Mesenchymal stem cell (in vitro differentiated cells and primary cell): Measurements from ENCODE around the gene ASPM.

Source experiments
- DNase-seq: peaks from one replicate; pipeline ENCODE4 v3.0.0-alpha.2; 2013
- H2AFZ ChIP-seq: one replicate; pipeline ENCODE4 v1.6.1; 2013; ENCODE audit warnings: low read depth, mild to moderate bottlenecking, control low read depth, inconsistent platforms, low read length, moderate library complexity
- H2AK5ac ChIP-seq: 2 replicates; pipeline ENCODE4 v1.6.1; 2013; ENCODE audit warnings: low read length, moderate library complexity, mild to moderate bottlenecking, inconsistent platforms; ENCODE audit not compliant: severe bottlenecking
- H2BK120ac ChIP-seq: one replicate; pipeline ENCODE4 v1.6.1; 2013; ENCODE audit warnings: low read depth, mild to moderate bottlenecking, inconsistent platforms, low read length, moderate library complexity
- H2BK12ac ChIP-seq, 2 experiments: one replicate each; pipeline ENCODE4 v1.6.1; 2013; ENCODE audit warnings: inconsistent platforms in 2 of 2, low read length in 2 of 2, mild to moderate bottlenecking in 2 of 2, moderate library complexity in 2 of 2, control low read depth in 1 of 2
- H2BK15ac ChIP-seq: one replicate; pipeline ENCODE4 v1.6.1; 2013; ENCODE audit warnings: mild to moderate bottlenecking, low read depth, inconsistent platforms; ENCODE audit not compliant: poor library complexity, severe bottlenecking
- H2BK5ac ChIP-seq: 2 replicates; pipeline ENCODE4 v1.6.1; 2013; ENCODE audit warnings: low read depth, mild to moderate bottlenecking, low read length, control low read depth, inconsistent platforms; ENCODE audit not compliant: poor library complexity, severe bottlenecking
- H3K14ac ChIP-seq, 2 experiments: one replicate each; pipeline ENCODE4 v1.6.1; 2013; ENCODE audit warnings: inconsistent platforms in 2 of 2, low read length in 2 of 2, control low read depth in 1 of 2, mild to moderate bottlenecking in 1 of 2, moderate library complexity in 1 of 2
- H3K18ac ChIP-seq, 2 experiments: one replicate each; pipeline ENCODE4 v1.6.1; 2013; ENCODE audit warnings: inconsistent platforms in 2 of 2, low read length in 2 of 2, control low read depth in 1 of 2, low read depth in 1 of 2, mild to moderate bottlenecking in 1 of 2
- H3K23ac ChIP-seq, 2 experiments: one replicate each; pipeline ENCODE4 v1.6.1; 2013; ENCODE audit warnings: inconsistent platforms in 2 of 2, low read length in 2 of 2, mild to moderate bottlenecking in 2 of 2, moderate library complexity in 2 of 2, control low read depth in 1 of 2
- H3K27ac ChIP-seq: 2 replicates; pipeline ENCODE4 v1.5.1; 2013; ENCODE audit warnings: mild to moderate bottlenecking, moderate library complexity, low read length, control low read depth, inconsistent platforms; ENCODE audit not compliant: poor library complexity, severe bottlenecking
- H3K27me3 ChIP-seq, 2 experiments: 2 replicates each; pipeline versions ENCODE4 v1.6.1 to v1.7.0; 2013; ENCODE audit warnings: low read length in 2 of 2, mild to moderate bottlenecking in 2 of 2, moderate library complexity in 2 of 2, control low read depth in 1 of 2, inconsistent platforms in 1 of 2; ENCODE audit not compliant: control insufficient read depth in 1 of 2, insufficient read depth in 1 of 2
- H3K36me3 ChIP-seq, 2 experiments: 2 replicates each; pipeline versions ENCODE4 v1.6.1 to v1.7.0; 2013; ENCODE audit warnings: low read length in 2 of 2, control low read depth in 1 of 2, inconsistent platforms in 1 of 2, low read depth in 1 of 2, mild to moderate bottlenecking in 1 of 2; ENCODE audit not compliant: insufficient read depth in 2 of 2, control insufficient read depth in 1 of 2
- H3K4ac ChIP-seq, 2 experiments: one replicate each; pipeline ENCODE4 v1.6.1; 2013; ENCODE audit warnings: inconsistent platforms in 2 of 2, low read length in 2 of 2, mild to moderate bottlenecking in 2 of 2, moderate library complexity in 2 of 2, control low read depth in 1 of 2, low read depth in 1 of 2
- H3K4me1 ChIP-seq: 2 replicates; pipeline ENCODE4 v1.6.1; 2013; ENCODE audit warnings: low read depth, low read length, control low read depth; ENCODE audit not compliant: control insufficient read depth, insufficient read depth
- H3K4me2 ChIP-seq: 2 replicates; pipeline ENCODE4 v1.6.1; 2013; ENCODE audit warnings: low read length, mild to moderate bottlenecking, inconsistent platforms; ENCODE audit not compliant: poor library complexity, severe bottlenecking
- H3K4me3 ChIP-seq, 2 experiments: 2 replicates each; pipeline versions ENCODE4 v1.5.1 to v1.7.0; 2013; ENCODE audit warnings: low read length in 2 of 2, mild to moderate bottlenecking in 2 of 2, control low read depth in 1 of 2, low read depth in 1 of 2; ENCODE audit not compliant: insufficient read depth in 1 of 2
- H3K79me1 ChIP-seq: replicated peaks from 2 replicates; pipeline ENCODE4 v1.6.1; 2013; ENCODE audit warnings: mild to moderate bottlenecking, control low read depth, low read length, inconsistent platforms; ENCODE audit not compliant: poor library complexity, severe bottlenecking
- H3K9ac ChIP-seq: 2 replicates; pipeline ENCODE4 v1.7.0; 2013; ENCODE audit warnings: mild to moderate bottlenecking, low read length, moderate library complexity
- H3K9me3 ChIP-seq: 2 replicates; pipeline ENCODE4 v1.7.0; 2013; ENCODE audit warnings: mild to moderate bottlenecking, low read length; ENCODE audit not compliant: control insufficient read depth
- H4K8ac ChIP-seq: one replicate; pipeline ENCODE4 v1.6.1; 2013; ENCODE audit warnings: inconsistent platforms, mild to moderate bottlenecking, low read length, moderate library complexity
- H4K91ac ChIP-seq: one replicate; pipeline ENCODE4 v1.6.1; 2013; ENCODE audit warnings: mild to moderate bottlenecking, low read length, inconsistent platforms
- WGBS: methylation state at CpG from one replicate; pipeline ENCODE4 v1.1.7; 2013; ENCODE audit warnings: mixed read lengths; 5-methylcytosine and 5-hydroxymethylcytosine counted together

The ASPM gene

GRCh38 chr1:197092491-197093023 is 53.9 kb downstream of the ASPM start:
- H3K4ac ChIP-seq: no peak overlapping the region
- no peak overlapping the region for H3K23ac ChIP-seq
- no peak overlapping the region for H3K4me3 ChIP-seq
- no peak overlapping the region for H2BK5ac ChIP-seq
- WGBS: 100% methylated on average over 1 of the region's 1 CpG
- no peak overlapping the region for H2AFZ ChIP-seq
- H3K79me1 ChIP-seq: no peaks in the 10 kb centered on the region
- no peaks in the 10 kb centered on the region for H3K4me1 ChIP-seq
- H3K27ac ChIP-seq: no peak overlapping the region
- H2BK12ac ChIP-seq: no peak overlapping the region
- H3K4me2 ChIP-seq: no peak overlapping the region
- H4K91ac ChIP-seq: no peak overlapping the region
- no peak for DNase-seq
- H3K18ac ChIP-seq: no peak overlapping the region
- H4K8ac ChIP-seq: no peak overlapping the region
- H3K9me3 ChIP-seq: no peaks in the 10 kb centered on the region
- no peak overlapping the region for H3K9ac ChIP-seq
- no peak overlapping the region for H3K14ac ChIP-seq
- H2AK5ac ChIP-seq: no peak overlapping the region
- H2BK15ac ChIP-seq: no peak overlapping the region
- no peaks in the 10 kb centered on the region for H3K27me3 ChIP-seq
- no peak overlapping the region for H2BK120ac ChIP-seq
- peaks cover 0 to 7% of the 10 kb centered on the region in 2 experiments for H3K36me3 ChIP-seq

DNA sequence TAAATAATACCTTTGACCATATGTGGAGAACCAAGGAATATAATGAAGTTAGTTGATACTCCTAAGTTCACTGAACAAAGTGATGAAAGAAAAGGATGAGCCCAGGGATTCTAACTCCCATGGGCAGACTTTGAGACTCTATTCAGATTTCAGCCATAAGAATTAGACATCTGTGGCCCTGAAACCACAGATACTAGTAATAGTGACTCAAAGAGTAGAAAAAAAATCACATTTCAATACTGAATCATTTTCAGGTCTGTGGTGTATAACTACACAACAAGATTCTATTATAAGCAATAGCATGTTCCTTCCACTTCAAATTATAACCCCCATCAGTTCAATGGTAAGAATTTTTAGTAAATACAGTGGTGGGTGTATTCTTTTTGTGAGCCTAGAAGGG is 63.0 kb downstream of the ASPM start:
- H4K8ac ChIP-seq: no peak overlapping the region
- H3K27me3 ChIP-seq: no peaks in the 10 kb centered on the region
- H3K4ac ChIP-seq: no peak overlapping the region
- H4K91ac ChIP-seq: no peak overlapping the region
- no peak overlapping the region for H2BK5ac ChIP-seq
- H3K36me3 ChIP-seq: peaks cover 7 to 41% of the 10 kb centered on the region in 2 experiments
- H2BK120ac ChIP-seq: no peak overlapping the region
- H3K27ac ChIP-seq: no peak overlapping the region
- H3K4me3 ChIP-seq: no peak overlapping the region
- H3K79me1 ChIP-seq: no peaks in the 10 kb centered on the region
- no peak overlapping the region for H2BK12ac ChIP-seq
- H3K4me1 ChIP-seq: no peaks in the 10 kb centered on the region
- no peak overlapping the region for H3K18ac ChIP-seq
- no peak overlapping the region for H2AK5ac ChIP-seq
- no peak overlapping the region for H3K9ac ChIP-seq
- H3K14ac ChIP-seq: no peak overlapping the region
- no peak overlapping the region for H3K23ac ChIP-seq
- H3K9me3 ChIP-seq: peaks cover 19% of the 10 kb centered on the region
- no peak overlapping the region for H3K4me2 ChIP-seq
- no peak for DNase-seq
- no peak overlapping the region for H2BK15ac ChIP-seq
- H2AFZ ChIP-seq: no peak overlapping the region

DNA sequence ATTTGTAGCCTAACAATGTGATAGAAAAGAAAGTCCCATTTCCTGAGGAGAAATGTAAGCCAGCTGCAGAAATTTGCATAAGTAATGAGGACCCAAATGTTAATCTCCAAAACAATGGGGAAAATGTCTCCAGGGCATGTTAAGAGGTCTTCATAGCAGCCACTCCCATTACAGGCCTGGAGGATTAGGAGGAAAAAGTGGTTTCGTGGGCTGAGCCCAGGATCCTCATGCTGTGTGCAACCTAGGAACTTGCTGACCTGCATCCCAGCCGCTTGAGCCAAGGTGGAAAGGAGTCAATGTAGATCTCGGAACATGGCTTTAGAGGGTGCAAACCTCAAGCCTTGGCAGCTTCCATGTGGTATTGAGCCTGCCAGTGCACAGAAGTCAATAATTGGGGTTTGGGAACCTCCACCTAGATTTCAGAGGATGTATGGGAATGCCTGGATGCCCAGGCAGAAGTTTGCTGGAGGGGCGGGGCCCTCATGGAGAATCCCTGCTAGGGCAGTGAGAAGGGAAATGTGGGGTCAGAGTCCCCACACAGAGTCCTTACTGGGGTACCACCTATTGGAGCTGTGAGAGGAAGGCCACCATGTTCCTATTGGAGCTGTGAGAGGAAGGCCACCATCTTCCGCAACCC is 65.2 kb downstream of the ASPM start:
- no peak overlapping the region for H3K27ac ChIP-seq
- WGBS: 96% methylated on average over 5 of the region's 5 CpGs
- H2BK120ac ChIP-seq: no peak overlapping the region
- no peak overlapping the region for H3K23ac ChIP-seq
- no peak overlapping the region for H3K18ac ChIP-seq
- peaks cover 19% of the 10 kb centered on the region for H3K9me3 ChIP-seq
- H3K4me2 ChIP-seq: no peak overlapping the region
- H2BK5ac ChIP-seq: no peak overlapping the region
- H2BK15ac ChIP-seq: no peak overlapping the region
- no peak overlapping the region for H3K14ac ChIP-seq
- H3K79me1 ChIP-seq: no peaks in the 10 kb centered on the region
- no peak overlapping the region for H2AFZ ChIP-seq
- H3K4me3 ChIP-seq: no peak overlapping the region
- H4K8ac ChIP-seq: no peak overlapping the region
- peaks cover 7 to 30% of the 10 kb centered on the region in 2 experiments for H3K36me3 ChIP-seq
- no peaks in the 10 kb centered on the region for H3K4me1 ChIP-seq
- no peak overlapping the region for H3K9ac ChIP-seq
- no peak overlapping the region for H2BK12ac ChIP-seq
- no peak overlapping the region for H2AK5ac ChIP-seq
- DNase-seq: no peak
- no peak overlapping the region for H3K4ac ChIP-seq
- H4K91ac ChIP-seq: no peak overlapping the region
- no peaks in the 10 kb centered on the region for H3K27me3 ChIP-seq

DNA sequence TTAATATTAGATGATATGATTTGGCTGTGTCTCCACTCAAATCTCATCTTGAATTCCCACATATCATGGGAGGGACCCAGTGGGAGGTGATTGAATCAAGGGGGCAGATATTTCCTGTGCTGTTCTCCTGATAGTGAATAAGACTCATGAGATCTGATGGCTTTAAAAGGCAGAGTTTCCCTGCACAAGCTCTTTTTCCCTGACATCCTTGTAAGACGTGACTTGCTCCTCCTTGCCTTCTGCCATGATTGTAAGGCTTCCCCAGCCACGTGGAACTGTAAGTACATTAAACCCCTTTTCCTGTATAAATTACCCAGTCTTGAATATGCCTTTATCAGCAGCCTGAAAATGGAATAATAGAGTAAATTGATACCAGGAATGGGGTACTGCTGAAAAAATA is 66.1 kb downstream of the ASPM start:
- Histone ChIP-seq H2AFZ (no peak overlapping the region), H2BK15ac (no peak overlapping the region), H2BK5ac (no peak overlapping the region), H2BK120ac (no peak overlapping the region), H4K91ac (no peak overlapping the region), H2BK12ac (no peak overlapping the region), H3K27ac (no peak overlapping the region), H3K4me1 (no peaks in the 10 kb centered on the region), H3K27me3 (no peaks in the 10 kb centered on the region), H3K4ac (no peak overlapping the region), H3K23ac (no peak overlapping the region), H3K18ac (no peak overlapping the region), H2AK5ac (no peak overlapping the region), H3K36me3 (peaks cover 7 to 22% of the 10 kb centered on the region in 2 experiments), H3K9ac (no peak overlapping the region), H4K8ac (no peak overlapping the region), H3K4me3 (no peak overlapping the region), H3K4me2 (no peak overlapping the region), H3K14ac (no peak overlapping the region), H3K9me3 (peaks cover 19% of the 10 kb centered on the region), H3K79me1 (no peaks in the 10 kb centered on the region)
- WGBS: 89% methylated on average over 2 of the region's 2 CpGs
- no peak for DNase-seq
